Endothelial cell of umbilical vein (primary cell): ENCODE measurements around the gene CHST11. TPM values are rescaled to one million over a fixed set of nuclear protein-coding genes. Genes with fewer than 3 reads are reported as not detected.
A peak's percentile ranks its signal among the peaks of the same experiment; 100 is the strongest.

Experiments used
- BruUV-seq: library from RNA; stranded (reverse); fragments of 400-500 nt; replicated peaks from 2 replicates; lab custom pipeline; 2021; lab: Mats Ljungman, UMichigan
- CTCF ChIA-PET: fragments of 300-600, 350-600 bp; sonication (Branson Sonifier 250); formaldehyde crosslinking; loops from one replicate; lab custom pipeline; 2021; ENCODE audit warnings: antibody characterized with exemption, inconsistent platforms; lab: Charles Lee
- POLR2A ChIA-PET: fragments of 300-600, 350-600 bp; sonication (Branson Sonifier 250); formaldehyde crosslinking; loops from one replicate; lab custom pipeline; 2021; ENCODE audit warnings: antibody characterized with exemption, inconsistent platforms; lab: Charles Lee
- DNase-seq: peaks from one replicate; pipeline ENCODE4 v3.0.0-alpha.2; 2011; ENCODE audit warnings: low read depth, low spot score
- FAIRE-seq: peaks from 2 replicates; lab custom pipeline; 2011; peaks lifted over from hg19 to GRCh38; lab: Jason Lieb, UNC
- H2AFZ ChIP-seq: 2 replicates; pipeline ENCODE4 v1.6.0; 2012; ENCODE audit warnings: low read depth, low read length, control low read depth, inconsistent platforms
- H3K27ac ChIP-seq: 2 replicates; pipeline ENCODE4 v1.5.1; 2011; ENCODE audit warnings: low read depth, mild to moderate bottlenecking, control low read depth, low read length, moderate library complexity; ENCODE audit not compliant: insufficient read depth
- H3K27me3 ChIP-seq, 2 experiments: 2 replicates each; pipeline versions ENCODE4 v1.6.0 to v1.6.1; 2011; ENCODE audit warnings: low read length in 2 of 2, mixed read lengths in 1 of 2; ENCODE audit not compliant: control insufficient read depth in 2 of 2, insufficient read depth in 2 of 2
- H3K36me3 ChIP-seq, 2 experiments: 2 replicates in 1 of 2; 3 replicates in 1 of 2; pipeline ENCODE4 v1.5.1; 2011; ENCODE audit warnings: low read length in 2 of 2, mild to moderate bottlenecking in 1 of 2, moderate library complexity in 1 of 2; ENCODE audit not compliant: control insufficient read depth in 2 of 2, insufficient read depth in 2 of 2; ENCODE audit errors: extremely low read depth in 1 of 2
- H3K4me1 ChIP-seq: 3 replicates; pipeline ENCODE4 v1.5.1; 2011; ENCODE audit warnings: mild to moderate bottlenecking, low read length; ENCODE audit not compliant: control insufficient read depth, insufficient read depth; ENCODE audit errors: extremely low read depth
- H3K4me2 ChIP-seq: 2 replicates; pipeline ENCODE4 v1.6.1; 2011; ENCODE audit warnings: low read length, control low read depth, mixed read lengths; ENCODE audit not compliant: insufficient read depth
- H3K4me3 ChIP-seq, 3 experiments: fragments of 200-600 bp in 1 of 3; sonication (generic), shearing (Covaris generic) in 1 of 3; replicated peaks in 1 of 3; 2 replicates each; pipeline ENCODE4 v1.5.1; 2011 to 2016; ENCODE audit warnings: control low read depth in 3 of 3, low read length in 3 of 3, mild to moderate bottlenecking in 2 of 3, inconsistent platforms in 1 of 3, low read depth in 1 of 3, moderate library complexity in 1 of 3; ENCODE audit not compliant: insufficient read depth in 1 of 3
- H3K79me2 ChIP-seq: 2 replicates; pipeline ENCODE4 v1.6.0; 2012; ENCODE audit warnings: low read length, inconsistent platforms; ENCODE audit not compliant: control insufficient read depth, insufficient read depth
- H3K9ac ChIP-seq: replicated peaks from 2 replicates; pipeline ENCODE3; 2011; ENCODE audit warnings: low read length, control low read depth; ENCODE audit not compliant: insufficient read depth; ENCODE audit errors: extremely low read depth
- H3K9me1 ChIP-seq: replicated peaks from 3 replicates; pipeline ENCODE4 v1.6.0; 2011; ENCODE audit warnings: mild to moderate bottlenecking, low read length; ENCODE audit not compliant: control insufficient read depth, insufficient read depth; ENCODE audit errors: extremely low read depth
- H3K9me3 ChIP-seq: replicated peaks from 2 replicates; pipeline ENCODE4 v1.5.1; 2012; ENCODE audit warnings: low read length, inconsistent platforms; ENCODE audit not compliant: control insufficient read depth, insufficient read depth
- H4K20me1 ChIP-seq: replicated peaks from 2 replicates; pipeline ENCODE3; 2011; ENCODE audit warnings: mild to moderate bottlenecking, low read length; ENCODE audit not compliant: control insufficient read depth, insufficient read depth; ENCODE audit errors: extremely low read depth
- CTCF ChIP-seq, 2 donors: IDR thresholded peaks; 1 replicate in 1 of 2; 2 replicates in 1 of 2; pipeline ENCODE4 v1.5.1; 2011; ENCODE audit warnings: low read length in 2 of 2, mild to moderate bottlenecking in 2 of 2, moderate library complexity in 2 of 2, control low read depth in 1 of 2, inconsistent platforms in 1 of 2, low read depth in 1 of 2; ENCODE audit not compliant: insufficient read depth in 1 of 2; ENCODE audit errors: extremely low read depth in 1 of 2
- EZH2 ChIP-seq: IDR thresholded peaks from 2 replicates; pipeline ENCODE4 v1.6.1; 2012; ENCODE audit warnings: borderline replicate concordance, low read depth, mild to moderate bottlenecking, moderate library complexity, low read length, inconsistent platforms; ENCODE audit not compliant: severe bottlenecking
- FOS ChIP-seq: IDR thresholded peaks from 2 replicates; pipeline ENCODE4 v1.6.1; 2011; ENCODE audit warnings: mild to moderate bottlenecking, low read length, moderate library complexity, borderline replicate concordance; ENCODE audit not compliant: insufficient read depth
- GATA2 ChIP-seq: IDR thresholded peaks from 2 replicates; pipeline ENCODE4 v1.7.0; 2011; ENCODE audit warnings: low read depth, mild to moderate bottlenecking, moderate library complexity, mixed read lengths, low read length; ENCODE audit not compliant: insufficient read length, insufficient read depth
- JUN ChIP-seq: IDR thresholded peaks from 2 replicates; pipeline ENCODE4 v1.6.1; 2011; ENCODE audit warnings: borderline replicate concordance, low read depth; ENCODE audit not compliant: insufficient read length, insufficient read depth
- MAX ChIP-seq: IDR thresholded peaks from 2 replicates; pipeline ENCODE4 v1.6.1; 2011; ENCODE audit not compliant: insufficient read depth, insufficient read length
- MYC ChIP-seq: IDR thresholded peaks from one replicate; pipeline ENCODE4 v1.6.1; 2011; ENCODE audit warnings: mild to moderate bottlenecking, low read depth, low read length
- POLR2A ChIP-seq: IDR thresholded peaks from 2 replicates; pipeline ENCODE4 v1.6.1; 2012; ENCODE audit warnings: low read depth, mild to moderate bottlenecking, control low read depth, low read length
- POLR2AphosphoS5 ChIP-seq: IDR thresholded peaks from 2 replicates; pipeline ENCODE4 v1.6.1; 2012; ENCODE audit warnings: low read depth, mild to moderate bottlenecking, control low read depth, low read length, moderate library complexity; ENCODE audit not compliant: insufficient read depth
- dilution Hi-C: fragments of 300-500 bp; cut with MboI; formaldehyde crosslinking; loops from one replicate; pipeline ENCODE4 v1.15.0; 2019; ENCODE audit warnings: low sequenced_read_pairs; ENCODE audit not compliant: extremely low pct_ligation_motif_present
- intact Hi-C: fragments of 100-400 bp; cut with micrococcal nuclease; formaldehyde crosslinking; loops from one replicate; pipeline ENCODE4 v1.10.0; 2022
- polyA plus RNA-seq, 4 experiments: library from polyadenylated mRNA; depleted of rRNA in 3 of 4; stranded (reverse) in 3 of 4; unstranded in 1 of 4; fragments of >200 nt; gene quantifications; 2 replicates each; pipeline versions ENCODE4 v1.2.1 to v1.2.3, GENCODE V29; 2011 to 2012; ENCODE audit warnings: missing spikeins in 1 of 4
- total RNA-seq: library from RNA; stranded (reverse); gene quantifications from 2 replicates; pipeline ENCODE4 v1.2.3, GENCODE V29; 2021

Gene CHST11
- total and polyA plus RNA-seq, 2 donors (not counting 3 experiments of a cell fraction or from before 2014, with no cell fraction given), result 19.7 to 20.9 TPM

- no peaks in the 10 kb centered on the region for H3K9me1 ChIP-seq
- H3K4me2 ChIP-seq, result no peak overlapping the region
- H2AFZ ChIP-seq, result no peak overlapping the region
- no peaks in the 10 kb centered on the region for H3K9me3 ChIP-seq
- FAIRE-seq (no peak), DNase-seq (peak; percentile 80)
- intact Hi-C loops, result no loop called here
- dilution Hi-C loops, result no loop called here
- H4K20me1 ChIP-seq, result no peaks in the 10 kb centered on the region
- H3K4me1 ChIP-seq, result no peaks in the 10 kb centered on the region
- ChIA-PET POLR2A (no interaction called here), CTCF (interaction anchor here (1.1 kb wide), 1 partner anchor 47 kb away, joined by 3 read pairs; no protein-coding TSS in a partner anchor)
- no TSS peak for BruUV-seq
- H3K27ac ChIP-seq, result no peak overlapping the region
- H3K9ac ChIP-seq, result no peak overlapping the region
- no peaks in the 10 kb centered on the region for H3K79me2 ChIP-seq
- peak; percentile 8 for TF ChIP-seq GATA2
- TF ChIP-seq EZH2, result no peak
- TF ChIP-seq JUN, result no peak
- no peak for TF ChIP-seq FOS
- H3K36me3 ChIP-seq, result no peaks in the 10 kb centered on the region
- no peak overlapping the region for H3K4me3 ChIP-seq
- no peaks in the 10 kb centered on the region for H3K27me3 ChIP-seq
These were observed 193.8 kb downstream of the CHST11 start for GRCh38 chr12:104650541-104650940.

GRCh38 chr12:104651811-104652210, 195.1 kb downstream of the CHST11 start:
- intact Hi-C loops, result no loop called here
- ChIA-PET CTCF (interaction anchor here (0.7 to 2.1 kb wide), 4 partner anchors 15 to 270 kb away, joined by 3 to 9 read pairs (median 4); no protein-coding TSS in a partner anchor), POLR2A (no interaction called here)
- no peaks in the 10 kb centered on the region for H3K27me3 ChIP-seq
- H2AFZ ChIP-seq, result no peak overlapping the region
- TF ChIP-seq FOS (no peak), POLR2AphosphoS5 (no peak), POLR2A (no peak), JUN (no peak), EZH2 (no peak), MYC (no peak), CTCF (IDR thresholded peaks at IDR 0.05; ENCODE audit: extremely low read depth in 1 of 2, insufficient read depth in 1 of 2, low read depth in 1 of 2, low read length in 2 of 2) (no peak), MAX (no peak)
- H3K4me2 ChIP-seq, result no peak overlapping the region
- H3K4me3 ChIP-seq, result no peak overlapping the region
- H4K20me1 ChIP-seq, result no peaks in the 10 kb centered on the region
- no peaks in the 10 kb centered on the region for H3K36me3 ChIP-seq
- H3K9ac ChIP-seq, result no peak overlapping the region
- BruUV-seq, result no TSS peak
- H3K9me3 ChIP-seq, result no peaks in the 10 kb centered on the region
- H3K4me1 ChIP-seq, result no peaks in the 10 kb centered on the region
- H3K27ac ChIP-seq, result no peak overlapping the region
- no peak for DNase-seq
- dilution Hi-C loops, result no loop called here
- FAIRE-seq, result no peak
- H3K9me1 ChIP-seq, result no peaks in the 10 kb centered on the region
- no peaks in the 10 kb centered on the region for H3K79me2 ChIP-seq
